ENCODE data around the gene RNF20.

Gene RNF20

DNA sequence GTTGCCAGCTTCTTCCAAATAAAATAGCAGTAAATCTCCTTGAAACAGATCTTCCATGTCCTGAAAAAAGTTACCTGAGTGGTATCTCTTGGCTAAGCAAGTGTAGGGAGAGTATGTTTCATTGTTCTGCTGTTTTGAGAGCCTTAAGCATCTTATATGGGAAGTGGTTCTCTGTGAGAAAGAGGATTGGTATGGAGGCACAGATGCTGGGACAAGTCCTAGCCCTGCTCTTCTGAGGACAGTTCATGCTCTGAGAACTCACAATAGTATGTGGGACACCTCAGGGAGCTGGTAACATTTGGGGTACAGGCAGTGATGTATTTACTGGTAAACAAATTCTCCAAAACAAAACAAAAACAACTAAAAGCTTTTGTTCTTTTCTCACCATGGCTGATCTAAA is 59.1 kb downstream of the RNF20 start:
- DNase-seq (ENCODE audit: low spot score in 2 of 2): no peak
- Mint-ChIP-seq H3K4me1 (no peaks in the 10 kb centered on the region), H3K9me3 (no peaks in the 10 kb centered on the region), H3K36me3 (no peaks in the 10 kb centered on the region), H3K27ac (no peak overlapping the region), H3K4me3 (no peak overlapping the region)
- ATAC-seq: no peak

DNA sequence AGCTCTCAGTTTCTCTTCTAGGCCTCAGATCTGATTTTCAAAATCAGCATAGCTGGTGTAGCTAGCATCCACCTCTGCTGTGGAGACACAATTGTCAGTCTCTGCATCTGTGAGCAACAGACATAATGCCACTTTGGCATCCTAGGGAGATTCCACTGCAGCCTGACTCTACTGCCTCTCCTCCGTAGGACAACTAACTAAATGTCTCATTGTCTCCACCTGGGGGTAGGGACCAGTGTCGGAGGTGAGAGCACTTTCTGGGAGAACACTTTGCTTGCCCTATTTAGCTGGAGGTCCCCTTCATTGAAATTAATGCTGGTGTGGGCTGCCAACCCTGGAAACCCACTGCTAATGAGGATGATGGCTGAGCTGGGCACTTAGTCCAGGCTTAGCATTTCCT is 59.7 kb downstream of the RNF20 start:
- Mint-ChIP-seq H3K27ac (no peak overlapping the region), H3K9me3 (no peaks in the 10 kb centered on the region), H3K4me1 (no peaks in the 10 kb centered on the region), H3K36me3 (no peaks in the 10 kb centered on the region), H3K4me3 (no peak overlapping the region)
- DNase-seq (ENCODE audit: low spot score in 2 of 2) (no peak), ATAC-seq (no peak)

DNA sequence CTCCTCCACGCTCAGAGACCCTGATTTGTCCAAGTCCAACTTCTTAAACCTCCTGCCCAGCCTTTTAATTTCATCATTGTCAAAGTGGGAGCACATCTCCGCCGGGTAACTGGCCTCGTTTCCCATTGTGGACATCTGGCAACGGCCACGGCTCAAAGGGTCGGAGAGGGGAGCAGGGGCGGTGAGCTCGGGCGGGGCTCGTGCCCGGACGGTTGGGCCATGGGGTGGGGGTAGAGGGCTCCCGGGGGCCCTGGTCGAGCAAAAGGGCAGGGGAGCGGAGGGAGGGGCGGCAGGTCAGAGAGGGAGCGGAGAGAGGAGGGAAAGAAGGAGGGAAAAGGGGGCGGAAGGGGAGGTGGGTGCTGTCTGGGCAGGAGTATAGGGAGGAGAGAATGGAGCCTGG is 61.1 kb downstream of the RNF20 start, which contains the start of gene PPP3R2:
TSS of gene PPP3R2 (minus strand) at position 174 of the 400 bp plus-strand sequence. CDS start at position 126, 48 bp downstream.
- no peaks in the 10 kb centered on the region for H3K9me3 Mint-ChIP-seq
- no peak for ATAC-seq
- no peak within 1 kb of the TSS for H3K4me3 Mint-ChIP-seq
- DNase-seq (ENCODE audit: low spot score in 2 of 2): no peak
- no peaks in the 10 kb centered on the region for H3K4me1 Mint-ChIP-seq
- H3K36me3 Mint-ChIP-seq: no peaks in the 10 kb centered on the region
- H3K27ac Mint-ChIP-seq: no peak within 1 kb of the TSS

DNA sequence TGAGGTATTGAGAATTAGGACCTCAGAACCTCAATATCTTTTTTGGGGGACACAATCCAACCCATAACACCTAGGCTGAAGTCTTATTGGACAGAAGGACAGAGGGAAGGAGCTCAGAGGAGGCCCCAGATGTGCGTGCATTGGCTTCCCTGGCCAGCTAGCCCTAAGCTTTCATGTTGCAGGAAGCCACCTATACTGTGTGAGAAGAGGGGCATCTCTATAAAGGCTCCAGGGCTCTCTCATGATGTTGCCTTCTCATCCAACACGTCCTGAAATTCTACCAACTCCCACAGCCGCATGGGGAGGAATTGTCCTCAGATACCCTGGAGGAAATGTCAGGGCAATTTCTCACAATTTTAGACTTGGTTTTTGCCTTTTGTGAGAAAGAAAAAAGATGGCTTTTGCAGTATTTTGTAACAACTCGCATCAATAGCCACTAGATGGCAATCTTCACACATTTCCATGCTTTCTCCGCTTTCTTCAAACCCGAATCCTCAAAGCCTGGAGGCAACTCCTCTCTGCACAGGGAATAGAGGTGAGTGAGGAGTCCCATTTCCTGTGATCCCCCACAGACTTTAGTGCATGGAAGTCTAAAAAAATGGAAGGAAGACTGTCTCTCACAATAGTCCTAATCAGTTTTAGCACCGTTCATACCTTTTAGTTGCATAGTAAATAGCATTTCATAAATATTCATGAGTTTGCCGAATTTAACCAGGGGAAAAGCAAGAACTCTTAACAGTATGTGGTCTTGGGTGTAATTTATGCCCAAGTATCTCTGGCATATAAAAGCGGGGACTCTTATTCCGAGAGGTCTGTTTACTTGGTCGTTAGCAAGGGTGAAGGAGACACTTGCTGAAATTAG is 68.5 kb downstream of the RNF20 start:
- Mint-ChIP-seq H3K9me3 (no peaks in the 10 kb centered on the region), H3K27ac (no peak overlapping the region), H3K4me3 (no peak overlapping the region), H3K36me3 (no peaks in the 10 kb centered on the region), H3K4me1 (no peaks in the 10 kb centered on the region)
- ATAC-seq: no peak
- no peak for DNase-seq (ENCODE audit: low spot score in 2 of 2)

DNA sequence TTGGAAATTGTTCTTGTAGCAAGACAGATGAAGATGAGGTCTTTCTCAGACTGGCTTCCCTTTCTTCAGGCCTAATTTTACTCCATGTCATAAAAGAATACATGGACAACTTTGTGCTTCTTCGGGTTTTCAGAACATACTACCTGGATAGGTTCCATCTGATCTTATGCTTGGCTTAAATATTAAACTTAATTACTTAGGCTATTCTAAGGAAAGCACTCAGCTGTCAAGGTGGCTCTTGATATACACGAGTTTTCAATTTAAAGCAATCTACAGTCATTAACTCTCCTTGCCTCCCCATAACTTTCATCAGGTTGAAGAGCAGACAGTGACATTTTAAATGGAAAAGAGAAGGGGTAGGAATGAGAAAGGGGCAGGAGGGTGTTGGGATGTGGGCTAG is 70.6 kb downstream of the RNF20 start:
- ATAC-seq: no peak
- no peaks in the 10 kb centered on the region for H3K9me3 Mint-ChIP-seq
- no peak overlapping the region for H3K27ac Mint-ChIP-seq
- no peaks in the 10 kb centered on the region for H3K36me3 Mint-ChIP-seq
- no peak overlapping the region for H3K4me3 Mint-ChIP-seq
- DNase-seq (ENCODE audit: low spot score in 2 of 2): no peak
- no peaks in the 10 kb centered on the region for H3K4me1 Mint-ChIP-seq

DNA sequence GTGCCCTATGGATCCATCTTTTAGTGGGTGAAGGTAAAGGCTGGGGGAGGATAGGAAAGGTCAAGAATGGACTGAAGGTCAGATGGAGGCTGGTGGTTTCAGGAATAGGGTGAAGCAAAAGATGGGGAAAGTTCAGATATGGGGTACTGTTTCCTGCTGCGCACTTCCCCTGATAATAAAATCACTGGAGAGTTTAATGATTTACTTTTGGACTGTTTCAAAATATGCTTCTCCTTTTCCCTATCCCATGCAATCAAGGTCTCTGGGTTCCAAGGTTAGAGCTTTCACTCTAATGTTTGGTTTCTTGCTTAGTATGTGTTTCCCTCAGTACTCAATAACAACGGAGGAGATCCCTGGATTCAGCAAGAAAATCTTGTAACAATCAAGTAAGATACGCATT is 71.9 kb downstream of the RNF20 start:
- DNase-seq (ENCODE audit: low spot score in 2 of 2) (no peak), ATAC-seq (no peak)
- H3K4me1 Mint-ChIP-seq: no peaks in the 10 kb centered on the region
- no peak overlapping the region for H3K4me3 Mint-ChIP-seq
- no peaks in the 10 kb centered on the region for H3K36me3 Mint-ChIP-seq
- H3K9me3 Mint-ChIP-seq: no peaks in the 10 kb centered on the region
- H3K27ac Mint-ChIP-seq: no peak overlapping the region

All from stimulated activated effector memory CD8-positive, alpha-beta T cell treated with anti-CD3 and anti-CD28 coated beads, Interleukin-12 subunit alpha, Interleukin-12 subunit beta, amount 100 ng/mL, for 72 hours (primary cell).